Mesendoderm (in vitro differentiated cells): Measurements from ENCODE around the gene NFU1.

Experiments used
- DNase-seq: peaks from one replicate; pipeline ENCODE4 v3.0.0; 2013
- H2AK5ac ChIP-seq: 2 replicates; pipeline ENCODE4 v1.6.1; 2013; ENCODE audit warnings: low read length, inconsistent platforms
- H2BK120ac ChIP-seq: 2 replicates; pipeline ENCODE4 v1.6.1; 2013; ENCODE audit warnings: low read depth, mild to moderate bottlenecking, low read length, moderate library complexity, mixed read lengths
- H2BK15ac ChIP-seq: replicated peaks from 2 replicates; pipeline ENCODE4 v1.6.1; 2013; ENCODE audit warnings: low read depth, mild to moderate bottlenecking, moderate library complexity
- H2BK5ac ChIP-seq: 2 replicates; pipeline ENCODE4 v1.6.1; 2013; ENCODE audit warnings: low read length, inconsistent platforms
- H3K18ac ChIP-seq: 2 replicates; pipeline ENCODE4 v1.6.1; 2013; ENCODE audit warnings: mild to moderate bottlenecking, low read length, mixed read lengths
- H3K23ac ChIP-seq: one replicate; pipeline ENCODE4 v1.6.1; 2013; ENCODE audit warnings: low read length
- H3K27ac ChIP-seq: 2 replicates; pipeline ENCODE4 v1.5.1; 2013; ENCODE audit warnings: low read depth, mild to moderate bottlenecking, inconsistent platforms, low read length, moderate library complexity
- H3K27me3 ChIP-seq: 2 replicates; pipeline ENCODE4 v1.6.1; 2013; ENCODE audit warnings: low read length, control low read depth, mild to moderate bottlenecking, inconsistent platforms; ENCODE audit not compliant: insufficient read depth, poor library complexity
- H3K36me3 ChIP-seq: 2 replicates; pipeline ENCODE4 v1.6.1; 2013; ENCODE audit warnings: low read length, inconsistent platforms; ENCODE audit not compliant: control insufficient read depth, insufficient read depth
- H3K4ac ChIP-seq: one replicate; pipeline ENCODE4 v1.6.1; 2013; ENCODE audit warnings: low read depth, mild to moderate bottlenecking, low read length, moderate library complexity
- H3K4me1 ChIP-seq: 2 replicates; pipeline ENCODE4 v1.6.1; 2013; ENCODE audit warnings: low read depth, low read length, inconsistent platforms; ENCODE audit not compliant: control insufficient read depth
- H3K4me2 ChIP-seq: 2 replicates; pipeline ENCODE4 v1.6.1; 2013; ENCODE audit warnings: low read length
- H3K4me3 ChIP-seq: 2 replicates; pipeline ENCODE4 v1.5.1; 2013; ENCODE audit warnings: mild to moderate bottlenecking, low read length
- H3K56ac ChIP-seq: one replicate; pipeline ENCODE4 v1.6.1; 2013; ENCODE audit warnings: low read length
- H3K79me1 ChIP-seq: 2 replicates; pipeline ENCODE4 v1.6.1; 2013; ENCODE audit warnings: low read length, inconsistent platforms
- H3K79me2 ChIP-seq: 2 replicates; pipeline ENCODE4 v1.6.1; 2013; ENCODE audit warnings: mild to moderate bottlenecking, low read length; ENCODE audit not compliant: control insufficient read depth, insufficient read depth
- H3K9ac ChIP-seq: 2 replicates; pipeline ENCODE4 v1.6.1; 2013; ENCODE audit warnings: low read length, inconsistent platforms
- H4K5ac ChIP-seq: one replicate; pipeline ENCODE4 v1.6.1; 2013; ENCODE audit warnings: low read length
- H4K8ac ChIP-seq: one replicate; pipeline ENCODE4 v1.6.1; 2013; ENCODE audit warnings: low read depth, mild to moderate bottlenecking, control low read depth, low read length, moderate library complexity
- WGBS: extraction: QIAGEN DNeasy Blood & Tissue Kit; methylation state at CpG from one replicate; pipeline ENCODE4 v1.1.7; 2013; ENCODE audit warnings: low lambda C conversion rate, missing lambda C conversion rate; ENCODE audit not compliant: insufficient coverage; ENCODE audit errors: extremely low coverage; 5-methylcytosine and 5-hydroxymethylcytosine counted together

NFU1 gene

GRCh38 chr2:69466728-69467127 is 29.5 kb upstream of the NFU1 start:
- H3K9ac ChIP-seq, result no peak overlapping the region
- no peak overlapping the region for H3K4ac ChIP-seq
- no peak overlapping the region for H3K23ac ChIP-seq
- H3K4me3 ChIP-seq, result no peak overlapping the region
- no peak overlapping the region for H2BK15ac ChIP-seq
- H3K4me1 ChIP-seq, result peaks cover 2% of the 10 kb centered on the region
- H4K8ac ChIP-seq, result no peak overlapping the region
- WGBS, result no CpG with 5 or more reads among the region's 8 CpGs
- H3K56ac ChIP-seq, result no peak overlapping the region
- no peaks in the 10 kb centered on the region for H3K79me2 ChIP-seq
- H2AK5ac ChIP-seq, result no peak overlapping the region
- H3K4me2 ChIP-seq, result no peak overlapping the region
- DNase-seq, result no peak
- H3K36me3 ChIP-seq, result peaks cover 3% of the 10 kb centered on the region
- no peak overlapping the region for H2BK120ac ChIP-seq
- H3K18ac ChIP-seq, result no peak overlapping the region
- no peak overlapping the region for H2BK5ac ChIP-seq
- H4K5ac ChIP-seq, result no peak overlapping the region
- H3K79me1 ChIP-seq, result no peaks in the 10 kb centered on the region
- no peak overlapping the region for H3K27ac ChIP-seq
- H3K27me3 ChIP-seq, result no peaks in the 10 kb centered on the region

- Histone ChIP-seq H2AK5ac (no peak overlapping the region), H3K4me2 (no peak overlapping the region), H3K18ac (no peak overlapping the region), H3K9ac (no peak overlapping the region), H3K4me1 (peaks cover 2% of the 10 kb centered on the region), H3K27ac (no peak overlapping the region), H2BK15ac (no peak overlapping the region), H3K4me3 (no peak overlapping the region), H3K27me3 (no peaks in the 10 kb centered on the region), H2BK120ac (no peak overlapping the region), H3K4ac (no peak overlapping the region), H4K5ac (no peak overlapping the region), H3K56ac (no peak overlapping the region), H4K8ac (no peak overlapping the region), H3K23ac (no peak overlapping the region), H3K36me3 (peaks cover 3% of the 10 kb centered on the region), H3K79me2 (no peaks in the 10 kb centered on the region), H3K79me1 (no peaks in the 10 kb centered on the region), H2BK5ac (no peak overlapping the region)
- no peak for DNase-seq
- WGBS, result no CpG with 5 or more reads among the region's 14 CpGs
These were observed 28.6 kb upstream of the NFU1 start for GRCh38 chr2:69465513-69466456.

GRCh38 chr2:69464575-69464974 is 27.3 kb upstream of the NFU1 start:
- Histone ChIP-seq H4K5ac (no peak overlapping the region), H3K4me2 (no peak overlapping the region), H3K23ac (no peak overlapping the region), H2AK5ac (no peak overlapping the region), H3K4ac (no peak overlapping the region), H2BK5ac (no peak overlapping the region), H3K27me3 (no peaks in the 10 kb centered on the region), H3K79me2 (no peaks in the 10 kb centered on the region), H3K36me3 (peaks cover 3% of the 10 kb centered on the region), H2BK15ac (no peak overlapping the region), H3K56ac (no peak overlapping the region), H3K79me1 (no peaks in the 10 kb centered on the region), H2BK120ac (no peak overlapping the region), H3K18ac (no peak overlapping the region), H4K8ac (no peak overlapping the region), H3K9ac (no peak overlapping the region), H3K4me3 (no peak overlapping the region), H3K27ac (no peak overlapping the region), H3K4me1 (peaks cover under 1% of the 10 kb centered on the region)
- WGBS, result no CpG with 5 or more reads among the region's 3 CpGs
- DNase-seq, result no peak

GRCh38 chr2:69462780-69463179 is 25.5 kb upstream of the NFU1 start:
- no peak overlapping the region for H3K9ac ChIP-seq

GRCh38 chr2:69461404-69461803 is 24.2 kb upstream of the NFU1 start:
- no peak overlapping the region for H3K27ac ChIP-seq
- no peak overlapping the region for H3K4me2 ChIP-seq
- no peak overlapping the region for H2BK5ac ChIP-seq
- no peaks in the 10 kb centered on the region for H3K79me1 ChIP-seq
- H3K27me3 ChIP-seq, result no peaks in the 10 kb centered on the region
- no peak overlapping the region for H3K18ac ChIP-seq
- no peak overlapping the region for H2BK15ac ChIP-seq
- H2AK5ac ChIP-seq, result no peak overlapping the region
- no peak overlapping the region for H3K4ac ChIP-seq
- H4K5ac ChIP-seq, result no peak overlapping the region
- H3K79me2 ChIP-seq, result no peaks in the 10 kb centered on the region
- DNase-seq, result no peak
- no CpG with 5 or more reads among the region's 6 CpGs for WGBS
- no peak overlapping the region for H3K23ac ChIP-seq
- no peak overlapping the region for H3K4me3 ChIP-seq
- H3K9ac ChIP-seq, result no peak overlapping the region
- H3K56ac ChIP-seq, result no peak overlapping the region
- H2BK120ac ChIP-seq, result no peak overlapping the region
- H3K36me3 ChIP-seq, result peaks cover 3% of the 10 kb centered on the region
- H4K8ac ChIP-seq, result no peak overlapping the region
- H3K4me1 ChIP-seq, result no peaks in the 10 kb centered on the region

More at GRCh38 chr2:69462780-69463179, 25.5 kb upstream of the NFU1 start:
- Histone ChIP-seq H2BK5ac (no peak overlapping the region), H3K4me1 (no peaks in the 10 kb centered on the region), H3K27me3 (no peaks in the 10 kb centered on the region), H4K8ac (no peak overlapping the region), H3K79me2 (no peaks in the 10 kb centered on the region), H2BK120ac (no peak overlapping the region), H3K4me2 (no peak overlapping the region), H3K18ac (no peak overlapping the region), H3K36me3 (peaks cover 3% of the 10 kb centered on the region), H3K27ac (no peak overlapping the region), H2AK5ac (no peak overlapping the region), H3K79me1 (no peaks in the 10 kb centered on the region), H3K23ac (no peak overlapping the region), H3K56ac (no peak overlapping the region), H3K4ac (no peak overlapping the region), H2BK15ac (no peak overlapping the region), H4K5ac (no peak overlapping the region), H3K4me3 (no peak overlapping the region)
- no CpG with 5 or more reads among the region's 3 CpGs for WGBS
- no peak for DNase-seq
